Amniotic epithelial cell (primary cell): ENCODE results near the gene HMGB4.

Source experiments
- DNase-seq: peaks from one replicate; pipeline ENCODE4 v3.0.0-alpha.2; 2010; ENCODE audit warnings: low read depth

Gene HMGB4

GRCh38 chr1:33898406-33898805 is 34.5 kb downstream of the HMGB4 start:
- DNase-seq: no peak

- DNase-seq: no peak
Observed at GRCh38 chr1:33898881-33899280, 35.0 kb downstream of the HMGB4 start.

- DNase-seq: no peak
Observed at GRCh38 chr1:33899746-33900145, 35.9 kb downstream of the HMGB4 start.

GRCh38 chr1:33902486-33903209 is 38.8 kb downstream of the HMGB4 start:
- no peak for DNase-seq

GRCh38 chr1:33903210-33903589 is 39.3 kb downstream of the HMGB4 start:
- no peak for DNase-seq

- DNase-seq: no peak
Observed at GRCh38 chr1:33905241-33905640, 41.4 kb downstream of the HMGB4 start.

GRCh38 chr1:33906156-33906555 is 42.3 kb downstream of the HMGB4 start:
- DNase-seq: no peak

GRCh38 chr1:33908324-33908956 is 44.6 kb downstream of the HMGB4 start:
- DNase-seq: no peak
